Suprapubic skin (tissue), 3 donors: ENCODE measurements around the gene ZNFX1.

Source experiments
- CTCF ChIP-seq, 2 donors: fragments of 200-600 bp in 1 of 2; fragments of 450-650 bp in 1 of 2; sonication (generic) in 1 of 2; IDR thresholded peaks; one replicate each; pipeline ENCODE4 v1.5.1; 2016 to 2019; ENCODE audit warnings: antibody characterized with exemption in 2 of 2, mild to moderate bottlenecking in 1 of 2, moderate library complexity in 1 of 2
- POLR2A ChIP-seq, 2 donors: fragments of 450-650 bp; IDR thresholded peaks; one replicate each; pipeline ENCODE4 v1.6.1; 2017; ENCODE audit warnings: antibody characterized with exemption in 2 of 2, mild to moderate bottlenecking in 2 of 2, moderate library complexity in 2 of 2

GRCh38 chr20:49315580-49315979 lies 37.7 kb upstream of the ZNFX1 start:
- TF ChIP-seq CTCF (IDR thresholded peaks at IDR 0.05) (no peak), POLR2A (IDR thresholded peaks at IDR 0.05) (no peak)
